Measurements from ENCODE around the gene LAMB4.

DNA sequence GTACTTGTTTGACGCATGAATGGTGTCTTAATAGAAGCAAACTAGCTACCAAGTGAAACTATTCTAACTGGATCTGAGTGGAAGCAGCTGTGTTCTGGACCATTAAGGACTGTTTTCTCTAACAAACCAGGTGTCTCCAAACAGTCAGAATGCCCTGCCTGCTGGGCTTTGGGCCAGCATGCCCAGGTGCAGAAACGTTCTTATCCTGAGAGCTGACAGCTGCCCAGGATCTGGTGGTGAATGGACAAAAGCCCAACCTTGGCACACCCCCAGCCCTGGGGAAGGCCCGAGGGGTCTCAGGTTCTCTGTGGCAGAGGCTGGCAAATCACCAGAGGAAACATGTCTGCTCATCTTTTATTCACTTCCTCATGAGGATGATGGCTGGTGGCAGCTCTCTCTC, 48.2 kb upstream of the LAMB4 start:
- TF ChIP-seq, protein P1, sequence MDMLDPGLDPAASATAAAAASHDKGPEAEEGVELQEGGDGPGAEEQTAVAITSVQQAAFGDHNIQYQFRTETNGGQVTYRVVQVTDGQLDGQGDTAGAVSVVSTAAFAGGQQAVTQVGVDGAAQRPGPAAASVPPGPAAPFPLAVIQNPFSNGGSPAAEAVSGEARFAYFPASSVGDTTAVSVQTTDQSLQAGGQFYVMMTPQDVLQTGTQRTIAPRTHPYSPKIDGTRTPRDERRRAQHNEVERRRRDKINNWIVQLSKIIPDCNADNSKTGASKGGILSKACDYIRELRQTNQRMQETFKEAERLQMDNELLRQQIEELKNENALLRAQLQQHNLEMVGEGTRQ (IDR thresholded peaks at IDR 0.05; ENCODE audit: low read length) = no peak
- TF ChIP-seq, protein P2, sequence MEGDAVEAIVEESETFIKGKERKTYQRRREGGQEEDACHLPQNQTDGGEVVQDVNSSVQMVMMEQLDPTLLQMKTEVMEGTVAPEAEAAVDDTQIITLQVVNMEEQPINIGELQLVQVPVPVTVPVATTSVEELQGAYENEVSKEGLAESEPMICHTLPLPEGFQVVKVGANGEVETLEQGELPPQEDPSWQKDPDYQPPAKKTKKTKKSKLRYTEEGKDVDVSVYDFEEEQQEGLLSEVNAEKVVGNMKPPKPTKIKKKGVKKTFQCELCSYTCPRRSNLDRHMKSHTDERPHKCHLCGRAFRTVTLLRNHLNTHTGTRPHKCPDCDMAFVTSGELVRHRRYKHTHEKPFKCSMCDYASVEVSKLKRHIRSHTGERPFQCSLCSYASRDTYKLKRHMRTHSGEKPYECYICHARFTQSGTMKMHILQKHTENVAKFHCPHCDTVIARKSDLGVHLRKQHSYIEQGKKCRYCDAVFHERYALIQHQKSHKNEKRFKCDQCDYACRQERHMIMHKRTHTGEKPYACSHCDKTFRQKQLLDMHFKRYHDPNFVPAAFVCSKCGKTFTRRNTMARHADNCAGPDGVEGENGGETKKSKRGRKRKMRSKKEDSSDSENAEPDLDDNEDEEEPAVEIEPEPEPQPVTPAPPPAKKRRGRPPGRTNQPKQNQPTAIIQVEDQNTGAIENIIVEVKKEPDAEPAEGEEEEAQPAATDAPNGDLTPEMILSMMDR (IDR thresholded peaks at IDR 0.05; ENCODE audit: control extremely low read depth in 1 of 3, insufficient read depth in 1 of 3, low read depth in 1 of 3, low read length in 3 of 3) = no peak
- TF ChIP-seq YY1 (IDR thresholded peaks at IDR 0.05; ENCODE audit: low read depth, low read length) (no peak), EGR1 (IDR thresholded peaks at IDR 0.05; ENCODE audit: borderline replicate concordance, low read depth, low read length) (no peak), POLR2AphosphoS5 (IDR thresholded peaks at IDR 0.05; ENCODE audit: low read depth, low read length) (no peak), BRCA1 (IDR thresholded peaks at IDR 0.05; ENCODE audit: low read depth, low read length) (no peak), HDAC2 (IDR thresholded peaks at IDR 0.05; ENCODE audit: borderline replicate concordance in 1 of 2, low read depth in 2 of 2, low read length in 2 of 2) (no peak)
- TF ChIP-seq, protein P3, sequence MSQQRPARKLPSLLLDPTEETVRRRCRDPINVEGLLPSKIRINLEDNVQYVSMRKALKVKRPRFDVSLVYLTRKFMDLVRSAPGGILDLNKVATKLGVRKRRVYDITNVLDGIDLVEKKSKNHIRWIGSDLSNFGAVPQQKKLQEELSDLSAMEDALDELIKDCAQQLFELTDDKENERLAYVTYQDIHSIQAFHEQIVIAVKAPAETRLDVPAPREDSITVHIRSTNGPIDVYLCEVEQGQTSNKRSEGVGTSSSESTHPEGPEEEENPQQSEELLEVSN (IDR thresholded peaks at IDR 0.05) = no peak

Measured in H1 (cell line).